ENCODE results near the gene TMED6.

- TF ChIP-seq CTCF (IDR thresholded peaks at IDR 0.05) = no peak
- no peak for TF ChIP-seq EP300 (IDR thresholded peaks at IDR 0.05)
- TF ChIP-seq POLR2AphosphoS5 (IDR thresholded peaks at IDR 0.05) = no peak
- TF ChIP-seq POLR2A (IDR thresholded peaks at IDR 0.05; ENCODE audit: low read depth) = no peak
These were observed 27.2 kb upstream of the TMED6 start for GRCh38 chr16:69378760-69379159.
